ENCODE results near the gene PKNOX2. TPM values are rescaled to one million over a fixed set of nuclear protein-coding genes. Genes with fewer than 3 reads are reported as not detected.

PKNOX2 gene
- total RNA-seq, 4 donors from 2014 or later, result 0.83 to 4.1 (median 2.5) TPM

- H3K27ac ChIP-seq (replicated peaks in 1 of 4), result no peak overlapping the region
- H3K4me3 ChIP-seq, result no peak overlapping the region
- WGBS, result 43% methylated on average over 8 of the region's 8 CpGs
- peaks cover 0 to 55% (median 4%) of the 10 kb centered on the region in 4 donors for H3K27me3 ChIP-seq
- peaks cover 2 to 7% (median 6%) of the 10 kb centered on the region in 4 donors for H3K4me1 ChIP-seq
- no peaks in the 10 kb centered on the region for H3K36me3 ChIP-seq
- intact Hi-C loops (cut with DNase I), result loop anchor here (5.0 kb wide), 1 partner anchor 178 kb away; no protein-coding TSS in a partner anchor
- no peak for DNase-seq (ENCODE audit: extremely low spot score)
- no peaks in the 10 kb centered on the region for H3K9me3 ChIP-seq
- no peak for TF ChIP-seq CTCF (IDR thresholded peaks at IDR 0.05)
- no peak for TF ChIP-seq EP300 (IDR thresholded peaks at IDR 0.05)
- TF ChIP-seq POLR2A (IDR thresholded peaks at IDR 0.05; ENCODE audit: low read depth), result no peak
- no peak for TF ChIP-seq POLR2AphosphoS5 (IDR thresholded peaks at IDR 0.05)
These were observed 24.3 kb upstream of the PKNOX2 start for GRCh38 chr11:125140233-125140632.

GRCh38 chr11:125141178-125141577 is 23.4 kb upstream of the PKNOX2 start:
- no peak overlapping the region for H3K4me3 ChIP-seq
- H3K27me3 ChIP-seq, result peaks cover 0 to 55% (median 4%) of the 10 kb centered on the region in 4 donors
- H3K27ac ChIP-seq (replicated peaks in 1 of 4), result no peak overlapping the region
- 67% methylated on average over 12 of the region's 12 CpGs for WGBS
- TF ChIP-seq POLR2A (IDR thresholded peaks at IDR 0.05; ENCODE audit: low read depth) (no peak), CTCF (IDR thresholded peaks at IDR 0.05) (no peak), POLR2AphosphoS5 (IDR thresholded peaks at IDR 0.05) (no peak), EP300 (IDR thresholded peaks at IDR 0.05) (no peak)
- H3K4me1 ChIP-seq, result peaks cover 2 to 7% (median 6%) of the 10 kb centered on the region in 4 donors
- no peaks in the 10 kb centered on the region for H3K36me3 ChIP-seq
- H3K9me3 ChIP-seq, result no peaks in the 10 kb centered on the region
- intact Hi-C loops (cut with DNase I), result loop anchor here (5.0 kb wide), 1 partner anchor 179 kb away; no protein-coding TSS in a partner anchor
- DNase-seq (ENCODE audit: extremely low spot score), result no peak

- Histone ChIP-seq H3K4me3 (no peak overlapping the region), H3K27ac (replicated peaks in 1 of 4) (no peak overlapping the region), H3K27me3 (peaks cover 0 to 55% (median 4%) of the 10 kb centered on the region in 4 donors), H3K9me3 (no peaks in the 10 kb centered on the region), H3K36me3 (no peaks in the 10 kb centered on the region), H3K4me1 (peaks cover 2 to 7% (median 6%) of the 10 kb centered on the region in 4 donors)
- WGBS, result 43% methylated on average over 18 of the region's 18 CpGs
- no peak for DNase-seq (ENCODE audit: extremely low spot score)
- TF ChIP-seq CTCF (IDR thresholded peaks at IDR 0.05) (peak; percentile 91 to 98 (median 91)), POLR2A (IDR thresholded peaks at IDR 0.05; ENCODE audit: low read depth) (no peak)
- intact Hi-C loops (cut with DNase I), result loop anchor here (5.0 kb wide), 1 partner anchor 180 kb away; no protein-coding TSS in a partner anchor
These were observed 22.6 kb upstream of the PKNOX2 start for GRCh38 chr11:125141686-125142535.

GRCh38 chr11:125146232-125146631 is 18.3 kb upstream of the PKNOX2 start:
- peaks cover 0 to 30% (median 3%) of the 10 kb centered on the region in 4 donors for H3K27me3 ChIP-seq
- no peak overlapping the region for H3K4me3 ChIP-seq
- no peak overlapping the region for H3K27ac ChIP-seq (replicated peaks in 1 of 4)
- no peaks in the 10 kb centered on the region for H3K36me3 ChIP-seq
- peaks cover 2 to 7% (median 6%) of the 10 kb centered on the region in 4 donors for H3K4me1 ChIP-seq
- 96% methylated on average over 1 of the region's 1 CpG for WGBS
- no peaks in the 10 kb centered on the region for H3K9me3 ChIP-seq
- no peak for TF ChIP-seq CTCF (IDR thresholded peaks at IDR 0.05)
- no peak for TF ChIP-seq POLR2AphosphoS5 (IDR thresholded peaks at IDR 0.05)
- no peak for TF ChIP-seq EP300 (IDR thresholded peaks at IDR 0.05)
- TF ChIP-seq POLR2A (IDR thresholded peaks at IDR 0.05; ENCODE audit: low read depth), result no peak
- intact Hi-C loops (cut with DNase I), result no loop called here
- DNase-seq (ENCODE audit: extremely low spot score), result no peak

Data from esophagus muscularis mucosa (tissue), 4 donors.